GM12878 (cell line): ENCODE results near the gene CHRM2. TPM values are rescaled to one million over a fixed set of nuclear protein-coding genes. Genes with fewer than 3 reads are reported as not detected.

Source experiments
- ATAC-seq: fragments of 200-7000 bp; cut with Tn5 transposase; 3 replicates; pipeline ENCODE4 v1.9.1; 2020; ENCODE audit warnings: mild to moderate bottlenecking, moderate library complexity
- BruUV-seq: library from RNA; stranded (reverse); fragments of 400-500 nt; replicated peaks from 2 replicates; lab custom pipeline; 2021; lab: Mats Ljungman, UMichigan
- CTCF ChIA-PET: fragments of 300-600 bp; sonication (Branson Sonifier 250); formaldehyde crosslinking; extraction: SDS; loops from one replicate; lab custom pipeline; 2021; ENCODE audit warnings: inconsistent platforms; lab: Yijun Ruan, JAX
- POLR2A ChIA-PET: fragments of 350-600 bp; formaldehyde crosslinking; extraction: SDS; loops from one replicate; lab custom pipeline; 2021; ENCODE audit warnings: inconsistent platforms; lab: Charles Lee
- RAD21 ChIA-PET: fragments of 300-600 bp; sonication (Branson Sonifier 250); formaldehyde crosslinking; loops from one replicate; lab custom pipeline; 2023; ENCODE audit warnings: antibody characterized with exemption; ENCODE audit not compliant: unreplicated experiment; lab: Charles Lee
- SMC1A ChIA-PET: fragments of 300-600 bp; sonication (Branson Sonifier 250); formaldehyde crosslinking; loops from one replicate; lab custom pipeline; 2023; ENCODE audit not compliant: unreplicated experiment, uncharacterized antibody; lab: Charles Lee
- DNase-seq: peaks from one replicate; pipeline ENCODE4 v3.0.0-alpha.2; 2011; ENCODE audit warnings: low read depth, low spot score
- FAIRE-seq: peaks from 3 replicates; lab custom pipeline; 2011; peaks lifted over from hg19 to GRCh38; lab: Jason Lieb, UNC
- H2AFZ ChIP-seq: 2 replicates; pipeline ENCODE4 v1.6.0; 2011; ENCODE audit warnings: low read depth, low read length, control low read depth; ENCODE audit not compliant: control insufficient read depth
- H3K27ac ChIP-seq: 2 replicates; pipeline ENCODE4 v1.5.1; 2011; ENCODE audit warnings: control low read depth; ENCODE audit not compliant: control insufficient read depth, insufficient read depth
- H3K27me3 ChIP-seq, 2 experiments: replicated peaks in 1 of 2; 2 replicates each; pipeline versions ENCODE4 v1.6.0 to v1.6.1; 2011; ENCODE audit warnings: low read length in 1 of 2; ENCODE audit not compliant: control insufficient read depth in 2 of 2, insufficient read depth in 2 of 2
- H3K36me3 ChIP-seq, 2 experiments: 2 replicates each; pipeline ENCODE4 v1.5.1; 2011; ENCODE audit warnings: low read length in 1 of 2; ENCODE audit not compliant: control insufficient read depth in 2 of 2, insufficient read depth in 2 of 2
- H3K4me1 ChIP-seq: 2 replicates; pipeline ENCODE4 v1.6.1; 2011; ENCODE audit warnings: mild to moderate bottlenecking, low read length, moderate library complexity, mixed read lengths; ENCODE audit not compliant: control insufficient read depth, insufficient read depth
- H3K4me2 ChIP-seq: 2 replicates; pipeline ENCODE4 v1.6.0; 2011; ENCODE audit warnings: control low read depth; ENCODE audit not compliant: control insufficient read depth, insufficient read depth
- H3K4me3 ChIP-seq: fragments of 200-600 bp; sonication (generic); 2 replicates; pipeline ENCODE4 v1.5.1; 2016
- H3K79me2 ChIP-seq: 2 replicates; pipeline ENCODE4 v1.6.0; 2011; ENCODE audit warnings: low read length; ENCODE audit not compliant: control insufficient read depth, insufficient read depth
- H3K9ac ChIP-seq: 2 replicates; pipeline ENCODE4 v1.8.0; 2011; ENCODE audit warnings: low read length, control low read depth, mixed read lengths; ENCODE audit not compliant: control insufficient read depth, insufficient read depth
- H3K9me3 ChIP-seq: replicated peaks from 3 replicates; pipeline ENCODE4 v1.5.1; 2011; ENCODE audit warnings: mild to moderate bottlenecking, low read length; ENCODE audit not compliant: control insufficient read depth, insufficient read depth
- H4K20me1 ChIP-seq: 2 replicates; pipeline ENCODE4 v1.6.0; 2011; ENCODE audit not compliant: control insufficient read depth, insufficient read depth
- MAX ChIP-seq: IDR thresholded peaks from 2 replicates; pipeline ENCODE4 v1.6.1; 2012; ENCODE audit warnings: low read depth, low read length, improper control_type of control experiment
- POLR2AphosphoS5 ChIP-seq: IDR thresholded peaks from 2 replicates; pipeline ENCODE4 v1.6.1; 2011; ENCODE audit warnings: mild to moderate bottlenecking, low read length, inconsistent platforms
- ZNF24 ChIP-seq: fragments of 450-650 bp; IDR thresholded peaks from 2 replicates; pipeline ENCODE4 v1.6.1; 2017; ENCODE audit warnings: antibody characterized with exemption, mild to moderate bottlenecking
- in situ Hi-C: fragments of 300-500 bp; cut with MboI; formaldehyde crosslinking; loops from 9 replicates; pipeline ENCODE4 v1.14.3; 2018; ENCODE audit warnings: mixed read lengths
- intact Hi-C: fragments of 100-400 bp; cut with micrococcal nuclease; formaldehyde crosslinking; loops from one replicate; pipeline ENCODE4 v1.14.2; 2022; ENCODE audit not compliant: unreplicated experiment
- polyA plus RNA-seq, 11 experiments: library from polyadenylated mRNA; depleted of rRNA in 4 of 11; unstranded in 6 of 11; stranded (reverse) in 5 of 11; fragments of >200 nt; fragmentation: Nextera tagmentation in 4 of 11; fragmentation: Illumina TruSeq in 1 of 11; extraction: Ambion mirVana in 4 of 11; extraction: Trizol in 1 of 11; gene quantifications; 1 replicate in 1 of 11; 2 replicates in 10 of 11; pipeline versions ENCODE4 v1.2.1 to v1.2.3, GENCODE V29; 2011 to 2016; ENCODE audit warnings: inconsistent platforms in 2 of 11, missing spikeins in 2 of 11, low read depth in 1 of 11
- total RNA-seq, 4 experiments: library from RNA; depleted of rRNA in 3 of 4; stranded (reverse); fragments of >200 nt in 3 of 4; fragmentation: Illumina TruSeq in 1 of 4; extraction: Trizol in 1 of 4; gene quantifications; 2 replicates each; pipeline versions ENCODE4 v1.2.1 to v1.2.3, GENCODE V29; 2013 to 2021
- TF ChIP-seq, protein P1 (sequence below): fragments of 450-650 bp; IDR thresholded peaks from 2 replicates; pipeline ENCODE4 v1.6.1; 2016; ENCODE audit warnings: mild to moderate bottlenecking, moderate library complexity, borderline replicate concordance
- TF ChIP-seq, protein P2 (sequence below): IDR thresholded peaks from 2 replicates; pipeline ENCODE4 v1.6.1; 2011; ENCODE audit warnings: borderline replicate concordance, low read depth, mild to moderate bottlenecking, moderate library complexity, mixed read lengths, low read length; ENCODE audit not compliant: insufficient read depth; ENCODE audit errors: extremely low read length

Gene CHRM2
- total and polyA plus RNA-seq, 10 of the 15 experiments (the other 5 are each of a cell fraction or from before 2014, with no cell fraction given) = 0.05 TPM; not detected in 9

DNA sequence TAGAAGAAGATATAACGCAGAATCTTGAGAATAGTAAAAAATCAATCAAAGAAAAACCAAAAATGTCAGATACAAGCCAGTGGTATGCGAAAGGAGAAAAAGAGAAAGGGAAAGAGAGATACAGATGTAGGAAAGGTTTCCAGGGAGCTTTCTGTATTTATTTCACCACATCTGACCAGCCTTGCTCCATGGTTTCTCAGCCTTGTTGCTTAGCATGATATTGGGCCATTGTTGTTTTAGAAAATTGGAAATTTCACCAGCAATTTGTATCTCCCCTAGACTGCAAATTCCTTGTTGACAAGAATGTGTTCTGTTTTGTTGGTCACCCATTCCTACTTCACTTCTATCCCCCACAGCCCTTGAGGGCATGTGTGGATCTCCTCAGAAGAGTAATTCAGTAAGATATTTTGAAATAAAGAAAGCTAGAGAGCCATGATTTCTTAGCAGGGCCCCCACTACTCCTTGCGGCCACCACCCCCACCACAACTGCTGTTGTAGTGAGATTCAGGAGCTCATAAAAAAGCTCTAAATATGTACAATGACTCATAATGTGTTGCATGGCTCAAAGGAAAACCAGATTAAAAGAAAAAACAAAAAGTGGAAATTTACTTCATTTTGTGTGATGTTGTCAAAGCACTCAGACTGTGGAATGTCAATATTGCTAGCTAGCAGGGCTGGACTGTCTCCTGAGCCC is 138.7 kb downstream of the CHRM2 start (continued):
- TF ChIP-seq, protein P1, sequence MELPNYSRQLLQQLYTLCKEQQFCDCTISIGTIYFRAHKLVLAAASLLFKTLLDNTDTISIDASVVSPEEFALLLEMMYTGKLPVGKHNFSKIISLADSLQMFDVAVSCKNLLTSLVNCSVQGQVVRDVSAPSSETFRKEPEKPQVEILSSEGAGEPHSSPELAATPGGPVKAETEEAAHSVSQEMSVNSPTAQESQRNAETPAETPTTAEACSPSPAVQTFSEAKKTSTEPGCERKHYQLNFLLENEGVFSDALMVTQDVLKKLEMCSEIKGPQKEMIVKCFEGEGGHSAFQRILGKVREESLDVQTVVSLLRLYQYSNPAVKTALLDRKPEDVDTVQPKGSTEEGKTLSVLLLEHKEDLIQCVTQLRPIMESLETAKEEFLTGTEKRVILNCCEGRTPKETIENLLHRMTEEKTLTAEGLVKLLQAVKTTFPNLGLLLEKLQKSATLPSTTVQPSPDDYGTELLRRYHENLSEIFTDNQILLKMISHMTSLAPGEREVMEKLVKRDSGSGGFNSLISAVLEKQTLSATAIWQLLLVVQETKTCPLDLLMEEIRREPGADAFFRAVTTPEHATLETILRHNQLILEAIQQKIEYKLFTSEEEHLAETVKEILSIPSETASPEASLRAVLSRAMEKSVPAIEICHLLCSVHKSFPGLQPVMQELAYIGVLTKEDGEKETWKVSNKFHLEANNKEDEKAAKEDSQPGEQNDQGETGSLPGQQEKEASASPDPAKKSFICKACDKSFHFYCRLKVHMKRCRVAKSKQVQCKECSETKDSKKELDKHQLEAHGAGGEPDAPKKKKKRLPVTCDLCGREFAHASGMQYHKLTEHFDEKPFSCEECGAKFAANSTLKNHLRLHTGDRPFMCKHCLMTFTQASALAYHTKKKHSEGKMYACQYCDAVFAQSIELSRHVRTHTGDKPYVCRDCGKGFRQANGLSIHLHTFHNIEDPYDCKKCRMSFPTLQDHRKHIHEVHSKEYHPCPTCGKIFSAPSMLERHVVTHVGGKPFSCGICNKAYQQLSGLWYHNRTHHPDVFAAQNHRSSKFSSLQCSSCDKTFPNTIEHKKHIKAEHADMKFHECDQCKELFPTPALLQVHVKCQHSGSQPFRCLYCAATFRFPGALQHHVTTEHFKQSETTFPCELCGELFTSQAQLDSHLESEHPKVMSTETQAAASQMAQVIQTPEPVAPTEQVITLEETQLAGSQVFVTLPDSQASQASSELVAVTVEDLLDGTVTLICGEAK = no peak

DNA sequence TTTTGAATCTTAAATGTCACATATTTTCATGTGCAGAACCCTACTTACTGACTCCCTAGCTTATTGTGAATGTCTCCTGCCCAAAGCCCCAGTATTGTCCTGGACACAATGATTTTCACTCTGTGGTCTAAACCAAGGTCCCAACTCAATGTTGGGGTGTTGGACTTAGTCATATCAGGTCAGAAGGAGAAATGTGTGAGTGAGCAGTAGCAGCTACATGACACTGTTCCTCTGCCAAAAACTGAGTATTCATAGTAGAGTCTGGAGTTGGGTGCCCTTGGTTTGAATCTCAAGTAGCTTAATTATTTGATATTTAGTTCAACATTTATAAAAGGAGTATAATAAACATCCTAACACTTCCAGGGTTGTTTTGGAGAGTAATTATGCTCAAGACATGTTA is 141.0 kb downstream of the CHRM2 start:
- CTCF ChIA-PET = interaction anchor here (0.8 kb wide), 1 partner anchor 10 kb away, joined by 3 read pairs; no protein-coding TSS in a partner anchor
- RAD21 ChIA-PET = no interaction called here
- H2AFZ ChIP-seq = no peak overlapping the region
- SMC1A ChIA-PET = no interaction called here
- ATAC-seq = no peak
- BruUV-seq = no TSS peak
- TF ChIP-seq, protein P2, sequence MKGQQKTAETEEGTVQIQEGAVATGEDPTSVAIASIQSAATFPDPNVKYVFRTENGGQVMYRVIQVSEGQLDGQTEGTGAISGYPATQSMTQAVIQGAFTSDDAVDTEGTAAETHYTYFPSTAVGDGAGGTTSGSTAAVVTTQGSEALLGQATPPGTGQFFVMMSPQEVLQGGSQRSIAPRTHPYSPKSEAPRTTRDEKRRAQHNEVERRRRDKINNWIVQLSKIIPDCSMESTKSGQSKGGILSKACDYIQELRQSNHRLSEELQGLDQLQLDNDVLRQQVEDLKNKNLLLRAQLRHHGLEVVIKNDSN = no peak
- TF ChIP-seq POLR2AphosphoS5 = no peak
- TF ChIP-seq ZNF24 = no peak
- TF ChIP-seq MAX = no peak
- no peaks in the 10 kb centered on the region for H3K4me1 ChIP-seq
- H3K27me3 ChIP-seq = no peaks in the 10 kb centered on the region
- H4K20me1 ChIP-seq = no peaks in the 10 kb centered on the region
- intact Hi-C loops (no loop called here), in situ Hi-C loops (no loop called here)
- DNase-seq = no peak
- no peaks in the 10 kb centered on the region for H3K79me2 ChIP-seq
- no peak overlapping the region for H3K4me3 ChIP-seq
- H3K9ac ChIP-seq = no peak overlapping the region
- no peak for FAIRE-seq
- no peak overlapping the region for H3K27ac ChIP-seq
- H3K4me2 ChIP-seq = no peak overlapping the region
- no peaks in the 10 kb centered on the region for H3K36me3 ChIP-seq
- POLR2A ChIA-PET = no interaction called here
- no peaks in the 10 kb centered on the region for H3K9me3 ChIP-seq
